ENCODE measurements around the gene DUOXA1.

DNA sequence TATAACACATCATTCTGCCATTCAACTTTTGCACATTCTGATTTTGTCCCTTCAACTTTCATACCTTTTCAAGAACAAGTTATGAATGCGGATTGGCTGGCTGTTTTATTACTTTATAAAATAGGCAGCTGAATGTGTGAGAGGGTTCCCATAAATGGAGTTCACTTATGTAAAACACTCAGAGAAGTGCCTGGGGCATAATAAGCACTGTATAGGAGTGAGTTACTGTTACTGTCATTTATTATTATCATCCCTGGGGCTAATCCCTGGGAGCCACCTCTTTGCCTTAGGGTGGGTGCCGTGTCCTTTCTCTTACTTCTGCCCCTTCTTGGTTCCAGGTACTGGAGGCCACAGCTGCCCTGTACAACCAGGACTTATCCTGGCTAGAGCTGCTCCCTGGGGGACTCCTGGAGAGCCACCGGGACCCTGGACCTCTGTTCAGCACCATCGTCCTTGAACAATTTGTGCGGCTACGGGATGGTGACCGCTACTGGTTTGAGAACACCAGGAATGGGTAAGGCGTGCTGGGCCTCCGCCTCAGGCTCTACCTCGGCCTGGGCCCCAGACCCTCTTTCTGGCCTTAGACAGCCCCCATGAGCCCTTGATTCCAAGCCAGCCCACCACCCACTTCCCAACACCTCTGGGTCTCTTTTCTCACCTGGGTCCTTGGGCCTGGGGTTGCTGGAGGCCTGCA, 11.0 kb upstream of the DUOXA1 start:
- TF ChIP-seq RAD21 (IDR thresholded peaks at IDR 0.05; ENCODE audit: low read length) (no peak), CHD1 (IDR thresholded peaks at IDR 0.05; ENCODE audit: low read depth, low read length) (no peak), SMC3 (IDR thresholded peaks at IDR 0.05; ENCODE audit: low read depth, low read length) (no peak), POLR2A (IDR thresholded peaks at IDR 0.05; ENCODE audit: low read depth, low read length) (no peak), CEBPB (IDR thresholded peaks at IDR 0.05; ENCODE audit: low read depth, low read length) (no peak), MXI1 (IDR thresholded peaks at IDR 0.05; ENCODE audit: borderline replicate concordance, low read depth, low read length) (no peak), RFX5 (IDR thresholded peaks at IDR 0.05; ENCODE audit: low read depth, low read length) (no peak), RCOR1 (IDR thresholded peaks at IDR 0.05; ENCODE audit: insufficient replicate concordance, low read length) (no peak), FOS (IDR thresholded peaks at IDR 0.05; ENCODE audit: low read depth, low read length) (no peak), BHLHE40 (IDR thresholded peaks at IDR 0.05; ENCODE audit: low read depth, low read length) (no peak), NFE2L2 (IDR thresholded peaks at IDR 0.05; ENCODE audit: low read depth, low read length) (no peak), MAFK (IDR thresholded peaks at IDR 0.05; ENCODE audit: low read depth, low read length) (no peak)
- TF ChIP-seq, protein P1, sequence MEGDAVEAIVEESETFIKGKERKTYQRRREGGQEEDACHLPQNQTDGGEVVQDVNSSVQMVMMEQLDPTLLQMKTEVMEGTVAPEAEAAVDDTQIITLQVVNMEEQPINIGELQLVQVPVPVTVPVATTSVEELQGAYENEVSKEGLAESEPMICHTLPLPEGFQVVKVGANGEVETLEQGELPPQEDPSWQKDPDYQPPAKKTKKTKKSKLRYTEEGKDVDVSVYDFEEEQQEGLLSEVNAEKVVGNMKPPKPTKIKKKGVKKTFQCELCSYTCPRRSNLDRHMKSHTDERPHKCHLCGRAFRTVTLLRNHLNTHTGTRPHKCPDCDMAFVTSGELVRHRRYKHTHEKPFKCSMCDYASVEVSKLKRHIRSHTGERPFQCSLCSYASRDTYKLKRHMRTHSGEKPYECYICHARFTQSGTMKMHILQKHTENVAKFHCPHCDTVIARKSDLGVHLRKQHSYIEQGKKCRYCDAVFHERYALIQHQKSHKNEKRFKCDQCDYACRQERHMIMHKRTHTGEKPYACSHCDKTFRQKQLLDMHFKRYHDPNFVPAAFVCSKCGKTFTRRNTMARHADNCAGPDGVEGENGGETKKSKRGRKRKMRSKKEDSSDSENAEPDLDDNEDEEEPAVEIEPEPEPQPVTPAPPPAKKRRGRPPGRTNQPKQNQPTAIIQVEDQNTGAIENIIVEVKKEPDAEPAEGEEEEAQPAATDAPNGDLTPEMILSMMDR (conservative IDR thresholded peaks at IDR 0.05; ENCODE audit: low read depth, low read length): no peak
- TF ChIP-seq, protein P2, sequence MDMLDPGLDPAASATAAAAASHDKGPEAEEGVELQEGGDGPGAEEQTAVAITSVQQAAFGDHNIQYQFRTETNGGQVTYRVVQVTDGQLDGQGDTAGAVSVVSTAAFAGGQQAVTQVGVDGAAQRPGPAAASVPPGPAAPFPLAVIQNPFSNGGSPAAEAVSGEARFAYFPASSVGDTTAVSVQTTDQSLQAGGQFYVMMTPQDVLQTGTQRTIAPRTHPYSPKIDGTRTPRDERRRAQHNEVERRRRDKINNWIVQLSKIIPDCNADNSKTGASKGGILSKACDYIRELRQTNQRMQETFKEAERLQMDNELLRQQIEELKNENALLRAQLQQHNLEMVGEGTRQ (IDR thresholded peaks at IDR 0.05; ENCODE audit: low read depth, low read length): no peak

Measured in IMR-90 (cell line).